ENCODE measurements around the gene MARCO. TPM values are rescaled to one million over a fixed set of nuclear protein-coding genes. Genes with fewer than 3 reads are reported as not detected.
"Not testable (repeated sequence)": the region's sequence is repeated elsewhere in the genome, so short reads cannot be mapped to it uniquely, and the experiment has no call there.

MARCO gene
- total and polyA plus RNA-seq, 2 donors (not counting 1 experiment from before 2014, with no cell fraction given), result 0.04 TPM; not detected in 1

GRCh38 chr2:119003856-119004255 lies 61.9 kb downstream of the MARCO start:
- H3K4me2 ChIP-seq (replicated peaks; ENCODE audit: low read depth, low read length, poor library complexity, severe bottlenecking); H3K79me2 ChIP-seq (ENCODE audit: control insufficient read depth, insufficient read depth, low read length); H3K9me3 Mint-ChIP-seq (ENCODE audit: insufficient read depth); H3K27ac Mint-ChIP-seq; H4K20me1 ChIP-seq (ENCODE audit: control insufficient read depth, insufficient read depth, low read length, poor library complexity, severe bottlenecking); H3K4me1 Mint-ChIP-seq; DNase-seq; CTCF ChIA-PET; H3K27me3 ChIP-seq (replicated peaks in 1 of 4; ENCODE audit: control extremely low read depth in 1 of 4, control insufficient read depth in 3 of 4, insufficient read depth in 4 of 4, low read length in 3 of 4); H3K36me3 ChIP-seq (replicated peaks in 1 of 2; ENCODE audit: control extremely low read depth in 1 of 2, control insufficient read depth in 1 of 2, extremely low read depth in 1 of 2, insufficient read depth in 2 of 2, low read length in 1 of 2); H3K4me1 ChIP-seq (ENCODE audit: control insufficient read depth in 2 of 2, insufficient read depth in 2 of 2, low read length in 2 of 2); H2AFZ ChIP-seq (ENCODE audit: insufficient read depth, low read depth, low read length, poor library complexity, severe bottlenecking); intact Hi-C loops (cut with micrococcal nuclease); H3K9ac ChIP-seq (ENCODE audit: low read length); H3K27ac ChIP-seq (ENCODE audit: low read length in 2 of 2); H3K4me3 ChIP-seq (ENCODE audit: control extremely low read depth in 1 of 5, extremely low read depth in 1 of 5, insufficient read depth in 1 of 5, low read depth in 2 of 5, low read length in 4 of 5); POLR2A ChIA-PET; H3K4me3 Mint-ChIP-seq; ATAC-seq (ENCODE audit: low read depth): not testable (repeated sequence)
- peaks cover 0 to 18% (median 0%) of the 10 kb centered on the region in 3 donors for H3K9me3 ChIP-seq (ENCODE audit: control extremely low read depth in 1 of 3, control insufficient read depth in 2 of 3, insufficient read depth in 1 of 3, low read length in 2 of 3)
- 94% methylated on average over 4 of the region's 4 CpGs for WGBS (ENCODE audit: insufficient coverage)
- peaks cover 15% of the 10 kb centered on the region for H3K27me3 Mint-ChIP-seq

DNA sequence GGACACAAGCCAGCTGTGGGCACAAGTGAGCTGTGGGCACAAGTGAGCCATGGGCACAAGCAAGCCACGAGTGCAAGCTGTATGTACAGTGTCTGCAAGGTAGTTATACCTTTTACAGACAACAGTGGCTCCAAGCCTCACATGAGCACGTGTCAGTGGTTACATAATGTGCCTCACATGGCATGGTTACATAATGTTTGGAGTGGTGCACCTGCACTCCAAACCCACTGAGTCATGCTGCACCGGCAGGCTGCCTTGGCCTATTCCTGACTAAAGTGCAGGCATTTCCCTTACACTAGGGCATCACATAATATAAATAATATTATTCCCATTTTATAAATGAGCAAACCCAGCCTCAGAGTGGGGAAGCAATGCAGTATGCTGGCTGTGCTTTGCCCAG lies 62.6 kb downstream of the MARCO start:
- Mint-ChIP-seq H3K27me3 (peaks cover 20% of the 10 kb centered on the region), H3K9me3 (ENCODE audit: insufficient read depth) (no peaks in the 10 kb centered on the region), H3K27ac (no peak overlapping the region), H3K4me1 (no peaks in the 10 kb centered on the region), H3K4me3 (no peak overlapping the region)
- no peak overlapping the region for H2AFZ ChIP-seq (ENCODE audit: insufficient read depth, low read depth, low read length, poor library complexity, severe bottlenecking)
- no peak overlapping the region for H3K9ac ChIP-seq (ENCODE audit: low read length)
- H3K27me3 ChIP-seq (replicated peaks in 1 of 4; ENCODE audit: control extremely low read depth in 1 of 4, control insufficient read depth in 3 of 4, insufficient read depth in 4 of 4, low read length in 3 of 4), result peaks cover 0 to 7% (median 0%) of the 10 kb centered on the region in 4 experiments
- no peak for TF ChIP-seq EZH2 (IDR thresholded peaks at IDR 0.05; ENCODE audit: borderline replicate concordance, insufficient read depth, low read depth, low read length, poor library complexity, severe bottlenecking)
- TF ChIP-seq CTCF (IDR thresholded peaks at IDR 0.05), result no peak
- intact Hi-C loops (cut with micrococcal nuclease), result no loop called here
- no peaks in the 10 kb centered on the region for H3K4me1 ChIP-seq (ENCODE audit: control insufficient read depth in 2 of 2, insufficient read depth in 2 of 2, low read length in 2 of 2)
- no peak for ATAC-seq (ENCODE audit: low read depth)
- H3K27ac ChIP-seq (ENCODE audit: low read length in 2 of 2), result no peak overlapping the region
- DNase-seq, result no peak
- WGBS (ENCODE audit: insufficient coverage), result 48% methylated on average over 2 of the region's 3 CpGs
- H3K4me2 ChIP-seq (replicated peaks; ENCODE audit: low read depth, low read length, poor library complexity, severe bottlenecking), result no peak overlapping the region
- ChIA-PET POLR2A (no interaction called here), CTCF (no interaction called here)
- H3K79me2 ChIP-seq (ENCODE audit: control insufficient read depth, insufficient read depth, low read length), result no peaks in the 10 kb centered on the region
- H3K36me3 ChIP-seq (replicated peaks in 1 of 2; ENCODE audit: control extremely low read depth in 1 of 2, control insufficient read depth in 1 of 2, extremely low read depth in 1 of 2, insufficient read depth in 2 of 2, low read length in 1 of 2), result no peaks in the 10 kb centered on the region
- H4K20me1 ChIP-seq (ENCODE audit: control insufficient read depth, insufficient read depth, low read length, poor library complexity, severe bottlenecking), result no peaks in the 10 kb centered on the region
- H3K9me3 ChIP-seq (ENCODE audit: control extremely low read depth in 1 of 3, control insufficient read depth in 2 of 3, insufficient read depth in 1 of 3, low read length in 2 of 3), result peaks cover 0 to 18% (median 0%) of the 10 kb centered on the region in 3 donors
- no peak overlapping the region for H3K4me3 ChIP-seq (ENCODE audit: control extremely low read depth in 1 of 5, extremely low read depth in 1 of 5, insufficient read depth in 1 of 5, low read depth in 2 of 5, low read length in 4 of 5)

Data from B cell (primary cell).